K562 (cell line): Measurements from ENCODE around the gene C4orf46. TPM values are rescaled to one million over a fixed set of nuclear protein-coding genes. Genes with fewer than 3 reads are reported as not detected.

Experiments
- ATAC-seq: fragments of 200-7000 bp; cut with Tn5 transposase; 3 replicates; pipeline ENCODE4 v1.9.1; 2020; ENCODE audit warnings: moderate library complexity
- BruUV-seq: library from RNA; stranded (reverse); fragments of 400-500 nt; replicated peaks from 2 replicates; lab custom pipeline; 2021; lab: Mats Ljungman, UMichigan
- CTCF ChIA-PET: fragments of 300-600 bp; formaldehyde crosslinking; extraction: SDS; loops from one replicate; lab custom pipeline; 2021; ENCODE audit warnings: low intra/inter-chr PET ratio; lab: Yijun Ruan, JAX
- POLR2A ChIA-PET: fragments of 300-600, 350-650 bp; sonication (Branson Sonifier 250); formaldehyde crosslinking; extraction: SDS; loops from one replicate; lab custom pipeline; 2021; ENCODE audit warnings: antibody characterized with exemption, inconsistent platforms; lab: Yijun Ruan, JAX
- DNase-seq, 4 experiments: peaks; one replicate each; pipeline versions ENCODE4 v3.0.0 to v3.0.0-alpha.2; 2011 to 2018; ENCODE audit warnings: low spot score in 3 of 4, mixed read lengths in 3 of 4; ENCODE audit errors: extremely low read depth in 1 of 4
- FAIRE-seq: peaks from 2 replicates; lab custom pipeline; 2011; peaks lifted over from hg19 to GRCh38; lab: Jason Lieb, UNC
- H2AFZ ChIP-seq: 2 replicates; pipeline ENCODE4 v1.6.0; 2011; ENCODE audit warnings: low read depth, low read length, control low read depth, inconsistent platforms
- H3K27ac ChIP-seq: fragments of 200-600 bp; 3 replicates; pipeline ENCODE4 v1.8.0; 2011; ENCODE audit warnings: low read depth, mild to moderate bottlenecking, control low read depth, inconsistent platforms, low read length, moderate library complexity, mixed read lengths; ENCODE audit errors: extremely low read depth
- H3K27me3 ChIP-seq, 2 experiments: fragments of 300-600 bp in 1 of 2; 2 replicates in 1 of 2; 3 replicates in 1 of 2; pipeline versions ENCODE4 v1.6.0 to v1.8.0; 2011; ENCODE audit warnings: inconsistent platforms in 2 of 2, low read length in 2 of 2, mild to moderate bottlenecking in 1 of 2, mixed read lengths in 1 of 2, moderate library complexity in 1 of 2; ENCODE audit not compliant: control insufficient read depth in 2 of 2, insufficient read depth in 2 of 2
- H3K36me3 ChIP-seq: fragments of 300-600 bp; 3 replicates; pipeline ENCODE4 v1.8.0; 2011; ENCODE audit warnings: mild to moderate bottlenecking, low read length, inconsistent platforms; ENCODE audit not compliant: control insufficient read depth, insufficient read depth
- H3K4me1 ChIP-seq, 2 experiments: fragments of 200-600 bp in 1 of 2; replicated peaks in 1 of 2; 2 replicates in 1 of 2; 3 replicates in 1 of 2; pipeline versions ENCODE4 v1.5.1 to v1.8.0; 2011; ENCODE audit warnings: inconsistent platforms in 2 of 2, low read length in 2 of 2, mild to moderate bottlenecking in 1 of 2, mixed read lengths in 1 of 2, moderate library complexity in 1 of 2; ENCODE audit not compliant: control insufficient read depth in 2 of 2, insufficient read depth in 2 of 2
- H3K4me2 ChIP-seq: 2 replicates; pipeline ENCODE4 v1.6.1; 2011; ENCODE audit warnings: low read length, control low read depth, inconsistent platforms, mixed read lengths; ENCODE audit not compliant: insufficient read depth
- H3K4me3 ChIP-seq: fragments of 200-600 bp; sonication (generic), shearing (Covaris generic); 2 replicates; pipeline ENCODE4 v1.5.1; 2016; ENCODE audit warnings: control low read depth, inconsistent platforms
- H3K79me2 ChIP-seq: fragments of 200-600 bp; 3 replicates; pipeline ENCODE4 v1.8.0; 2011; ENCODE audit warnings: low read length, inconsistent platforms; ENCODE audit not compliant: control insufficient read depth, insufficient read depth
- H3K9ac ChIP-seq, 2 experiments: 2 replicates each; pipeline versions ENCODE4 v1.6.0 to v1.6.1; 2011; ENCODE audit warnings: low read depth in 2 of 2, low read length in 2 of 2, control low read depth in 1 of 2, inconsistent platforms in 1 of 2, mild to moderate bottlenecking in 1 of 2, mixed read lengths in 1 of 2; ENCODE audit not compliant: insufficient read depth in 1 of 2
- H3K9me1 ChIP-seq: one replicate; pipeline ENCODE4 v1.6.0; 2011; ENCODE audit warnings: inconsistent platforms, mild to moderate bottlenecking, low read length, moderate library complexity; ENCODE audit not compliant: control insufficient read depth, insufficient read depth
- H3K9me3 ChIP-seq: replicated peaks from 2 replicates; pipeline ENCODE4 v1.5.1; 2011; ENCODE audit warnings: low read depth, low read length, inconsistent platforms; ENCODE audit not compliant: control insufficient read depth, insufficient read depth
- H4K20me1 ChIP-seq: replicated peaks from 2 replicates; pipeline ENCODE4 v1.6.1; 2011; ENCODE audit warnings: low read length, inconsistent platforms, mixed read lengths; ENCODE audit not compliant: control insufficient read depth, insufficient read depth
- CREB5 ChIP-seq: fragments of 250-450 bp; sonication (Bioruptor Pico); IDR thresholded peaks from 2 replicates; pipeline ENCODE4 v1.5.0; 2020; ENCODE audit warnings: mild to moderate bottlenecking
- PKNOX1 ChIP-seq: fragments of 450-650 bp; IDR thresholded peaks from 2 replicates; pipeline ENCODE4 v1.6.1; 2016
- SIN3A ChIP-seq, 2 experiments: fragments of 150-350 bp in 1 of 2; IDR thresholded peaks; 2 replicates each; pipeline ENCODE4 v1.6.1; 2011 to 2016; ENCODE audit warnings: borderline replicate concordance in 2 of 2, low read depth in 2 of 2, low read length in 2 of 2, mild to moderate bottlenecking in 2 of 2, moderate library complexity in 2 of 2; ENCODE audit not compliant: control insufficient read depth in 1 of 2
- WGBS: fragments of 100-300 bp; shearing (Covaris generic); methylation state at CpG from one replicate; pipeline ENCODE4 v1.1.6; 2016; ENCODE audit warnings: low coverage, mixed read lengths; ENCODE audit not compliant: insufficient coverage; ENCODE audit errors: missing lambda C conversion rate; 5-methylcytosine and 5-hydroxymethylcytosine counted together
- in situ Hi-C: fragments of 300-500 bp; cut with MboI; formaldehyde crosslinking; loops from 4 replicates; pipeline ENCODE4 v1.15.0; 2018; ENCODE audit warnings: inconsistent platforms, mixed read lengths
- intact Hi-C: fragments of 100-400 bp; cut with micrococcal nuclease; formaldehyde crosslinking; loops from 2 replicates; pipeline ENCODE4 v1.14.2; 2022
- polyA plus RNA-seq, 8 experiments: library from polyadenylated mRNA; depleted of rRNA in 4 of 8; stranded (reverse) in 5 of 8; unstranded in 3 of 8; fragments of >200 nt; fragmentation: Nextera tagmentation in 2 of 8; fragmentation: Illumina TruSeq in 1 of 8; extraction: Ambion mirVana in 2 of 8; extraction: Trizol in 1 of 8; gene quantifications; 2 replicates each; pipeline versions ENCODE4 v1.2.1 to v1.2.3, GENCODE V29; 2011 to 2014; ENCODE audit warnings: inconsistent platforms in 1 of 8, missing spikeins in 1 of 8
- total RNA-seq, 7 experiments: library from RNA; depleted of rRNA in 6 of 7; stranded (reverse); fragments of >200 nt in 6 of 7; fragmentation: Illumina TruSeq in 2 of 7; extraction: Trizol in 2 of 7; gene quantifications; 2 replicates each; pipeline versions ENCODE4 v1.2.1 to v1.2.3, GENCODE V29; 2011 to 2021; ENCODE audit warnings: low replicate concordance in 1 of 7

Gene C4orf46
- total and polyA plus RNA-seq, 9 of the 15 experiments (the other 6 are each of a cell fraction or from before 2014, with no cell fraction given): 9.7 to 24.4 (median 17.0) TPM

- Histone ChIP-seq H3K4me1 (no peaks in the 10 kb centered on the region), H3K4me2 (no peak overlapping the region), H3K36me3 (no peaks in the 10 kb centered on the region), H3K9ac (no peak overlapping the region), H4K20me1 (no peaks in the 10 kb centered on the region), H3K9me3 (no peaks in the 10 kb centered on the region), H3K27ac (no peak overlapping the region), H3K27me3 (no peaks in the 10 kb centered on the region; a peak in 1 of 5 replicates), H3K9me1 (no peaks in the 10 kb centered on the region), H3K79me2 (no peaks in the 10 kb centered on the region), H2AFZ (no peak overlapping the region), H3K4me3 (no peak overlapping the region)
- BruUV-seq: no TSS peak
- ATAC-seq (no peak), DNase-seq (no peak), FAIRE-seq (no peak)
- TF ChIP-seq SIN3A (IDR thresholded peaks at IDR 0.05; ENCODE audit: borderline replicate concordance in 2 of 2, control insufficient read depth in 1 of 2, low read depth in 2 of 2, low read length in 2 of 2) (no peak), PKNOX1 (peak; percentile 55), CREB5 (CRISPR knock-in tag) (no peak)
- intact Hi-C loops (no loop called here), in situ Hi-C loops (no loop called here)
- WGBS: 9% methylated on average over 3 of the region's 3 CpGs
- CTCF ChIA-PET: interaction anchor here (0.6 kb wide), 1 partner anchor 376 kb away, joined by 3 read pairs; no protein-coding TSS in a partner anchor
- POLR2A ChIA-PET: interaction anchor here (0.7 to 2.0 kb wide), 2 partner anchors 9 to 13 kb away, joined by 5 to 7 read pairs; no protein-coding TSS in a partner anchor
Measured at GRCh38 chr4:158644760-158645159, 26.9 kb downstream of the C4orf46 start.
